PFSK-1 (cell line): Measurements from ENCODE around the gene SCN1B.

ENCODE experiments used
- FOXP2 ChIP-seq: optimal IDR thresholded peaks from 2 replicates; pipeline ENCODE3; 2011; ENCODE audit warnings: borderline replicate concordance, control low read depth, inconsistent platforms; ENCODE audit not compliant: insufficient read depth; ENCODE audit errors: extremely low read length, extremely low read depth
- POLR2AphosphoS5 ChIP-seq: IDR thresholded peaks from 2 replicates; pipeline ENCODE4 v1.6.1; 2012; ENCODE audit warnings: low read depth, mild to moderate bottlenecking, control low read depth, low read length, moderate library complexity
- SIN3A ChIP-seq: IDR thresholded peaks from 2 replicates; pipeline ENCODE4 v1.6.1; 2012; ENCODE audit warnings: mild to moderate bottlenecking, low read length, moderate library complexity, borderline replicate concordance; ENCODE audit not compliant: insufficient read depth
- TAF1 ChIP-seq: IDR thresholded peaks from 2 replicates; pipeline ENCODE4 v1.6.1; 2012; ENCODE audit warnings: low read length, control low read depth, borderline replicate concordance; ENCODE audit not compliant: insufficient read depth

DNA sequence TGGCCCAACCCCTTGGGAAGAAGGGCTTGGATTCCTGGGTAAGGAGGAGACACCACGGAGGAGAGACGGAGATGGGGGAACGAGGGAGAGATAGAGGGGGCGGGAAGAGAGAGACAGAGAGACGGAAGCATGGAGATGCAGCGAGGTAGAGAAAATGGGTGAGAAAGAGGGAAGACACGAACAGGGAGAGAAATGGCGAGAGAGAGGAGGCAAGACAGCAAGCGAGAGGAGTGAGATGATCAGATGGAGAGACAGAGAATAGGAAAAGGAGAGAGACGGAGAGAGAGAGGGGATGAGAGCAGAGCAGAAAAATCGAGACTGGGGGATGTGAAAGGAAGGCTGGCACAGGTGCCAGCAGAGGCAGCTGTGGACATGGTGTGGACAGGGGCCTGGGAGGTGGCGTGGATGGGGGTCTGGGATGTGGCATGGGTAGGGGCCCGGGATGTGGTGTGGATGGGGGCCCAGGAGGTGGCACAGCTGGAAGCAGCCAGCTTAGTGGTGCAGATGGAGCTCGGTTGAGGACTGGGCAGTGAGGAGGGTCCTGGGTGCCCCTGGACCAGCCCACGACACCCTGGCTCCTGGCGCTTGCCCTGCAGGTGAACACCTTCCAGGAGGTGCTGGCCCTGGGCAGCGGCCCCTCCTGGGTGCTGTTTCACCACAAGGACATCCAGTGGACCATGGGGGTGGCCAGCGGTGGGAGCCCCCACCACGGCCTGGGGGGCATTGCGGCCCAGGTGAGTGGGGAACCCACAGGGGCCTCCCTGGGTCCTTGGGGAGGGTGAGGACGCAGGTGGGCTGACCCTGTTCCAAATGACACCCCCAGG, 45.1 kb downstream of the SCN1B start:
- no peak for TF ChIP-seq SIN3A
- no peak for TF ChIP-seq TAF1
- no peak for TF ChIP-seq FOXP2
- TF ChIP-seq POLR2AphosphoS5, result no peak
